ENCODE data around the gene SLC16A4.

DNA sequence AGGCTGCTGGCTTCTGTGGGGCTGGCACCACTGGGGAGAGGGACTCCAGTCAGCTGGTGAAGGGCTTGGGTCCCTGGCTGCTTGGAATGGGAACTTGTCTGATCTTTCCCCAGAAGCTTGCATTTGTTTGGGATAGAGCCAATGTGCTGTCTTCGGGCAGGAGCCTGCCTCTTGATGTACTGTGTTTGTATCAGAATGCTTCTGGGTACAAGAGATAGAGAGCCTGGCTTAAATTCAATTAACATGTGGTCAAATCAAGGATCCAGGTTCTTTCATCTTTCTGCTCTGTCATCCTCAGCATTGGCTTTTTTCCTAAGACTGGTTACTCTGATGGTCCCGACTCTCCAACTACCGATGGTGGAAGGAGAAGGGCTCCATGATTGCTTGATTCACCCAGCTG is 44.1 kb upstream of the SLC16A4 start:
- TF ChIP-seq, protein P1, sequence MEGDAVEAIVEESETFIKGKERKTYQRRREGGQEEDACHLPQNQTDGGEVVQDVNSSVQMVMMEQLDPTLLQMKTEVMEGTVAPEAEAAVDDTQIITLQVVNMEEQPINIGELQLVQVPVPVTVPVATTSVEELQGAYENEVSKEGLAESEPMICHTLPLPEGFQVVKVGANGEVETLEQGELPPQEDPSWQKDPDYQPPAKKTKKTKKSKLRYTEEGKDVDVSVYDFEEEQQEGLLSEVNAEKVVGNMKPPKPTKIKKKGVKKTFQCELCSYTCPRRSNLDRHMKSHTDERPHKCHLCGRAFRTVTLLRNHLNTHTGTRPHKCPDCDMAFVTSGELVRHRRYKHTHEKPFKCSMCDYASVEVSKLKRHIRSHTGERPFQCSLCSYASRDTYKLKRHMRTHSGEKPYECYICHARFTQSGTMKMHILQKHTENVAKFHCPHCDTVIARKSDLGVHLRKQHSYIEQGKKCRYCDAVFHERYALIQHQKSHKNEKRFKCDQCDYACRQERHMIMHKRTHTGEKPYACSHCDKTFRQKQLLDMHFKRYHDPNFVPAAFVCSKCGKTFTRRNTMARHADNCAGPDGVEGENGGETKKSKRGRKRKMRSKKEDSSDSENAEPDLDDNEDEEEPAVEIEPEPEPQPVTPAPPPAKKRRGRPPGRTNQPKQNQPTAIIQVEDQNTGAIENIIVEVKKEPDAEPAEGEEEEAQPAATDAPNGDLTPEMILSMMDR (IDR thresholded peaks at IDR 0.05): no peak
- no peak for TF ChIP-seq POLR2A (IDR thresholded peaks at IDR 0.05)
- no peak for TF ChIP-seq POLR2AphosphoS5 (IDR thresholded peaks at IDR 0.05)
